ENCODE results near the gene STAB1.
A peak's percentile ranks its signal among the peaks of the same experiment; 100 is the strongest.

STAB1 gene, protein sequence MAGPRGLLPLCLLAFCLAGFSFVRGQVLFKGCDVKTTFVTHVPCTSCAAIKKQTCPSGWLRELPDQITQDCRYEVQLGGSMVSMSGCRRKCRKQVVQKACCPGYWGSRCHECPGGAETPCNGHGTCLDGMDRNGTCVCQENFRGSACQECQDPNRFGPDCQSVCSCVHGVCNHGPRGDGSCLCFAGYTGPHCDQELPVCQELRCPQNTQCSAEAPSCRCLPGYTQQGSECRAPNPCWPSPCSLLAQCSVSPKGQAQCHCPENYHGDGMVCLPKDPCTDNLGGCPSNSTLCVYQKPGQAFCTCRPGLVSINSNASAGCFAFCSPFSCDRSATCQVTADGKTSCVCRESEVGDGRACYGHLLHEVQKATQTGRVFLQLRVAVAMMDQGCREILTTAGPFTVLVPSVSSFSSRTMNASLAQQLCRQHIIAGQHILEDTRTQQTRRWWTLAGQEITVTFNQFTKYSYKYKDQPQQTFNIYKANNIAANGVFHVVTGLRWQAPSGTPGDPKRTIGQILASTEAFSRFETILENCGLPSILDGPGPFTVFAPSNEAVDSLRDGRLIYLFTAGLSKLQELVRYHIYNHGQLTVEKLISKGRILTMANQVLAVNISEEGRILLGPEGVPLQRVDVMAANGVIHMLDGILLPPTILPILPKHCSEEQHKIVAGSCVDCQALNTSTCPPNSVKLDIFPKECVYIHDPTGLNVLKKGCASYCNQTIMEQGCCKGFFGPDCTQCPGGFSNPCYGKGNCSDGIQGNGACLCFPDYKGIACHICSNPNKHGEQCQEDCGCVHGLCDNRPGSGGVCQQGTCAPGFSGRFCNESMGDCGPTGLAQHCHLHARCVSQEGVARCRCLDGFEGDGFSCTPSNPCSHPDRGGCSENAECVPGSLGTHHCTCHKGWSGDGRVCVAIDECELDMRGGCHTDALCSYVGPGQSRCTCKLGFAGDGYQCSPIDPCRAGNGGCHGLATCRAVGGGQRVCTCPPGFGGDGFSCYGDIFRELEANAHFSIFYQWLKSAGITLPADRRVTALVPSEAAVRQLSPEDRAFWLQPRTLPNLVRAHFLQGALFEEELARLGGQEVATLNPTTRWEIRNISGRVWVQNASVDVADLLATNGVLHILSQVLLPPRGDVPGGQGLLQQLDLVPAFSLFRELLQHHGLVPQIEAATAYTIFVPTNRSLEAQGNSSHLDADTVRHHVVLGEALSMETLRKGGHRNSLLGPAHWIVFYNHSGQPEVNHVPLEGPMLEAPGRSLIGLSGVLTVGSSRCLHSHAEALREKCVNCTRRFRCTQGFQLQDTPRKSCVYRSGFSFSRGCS (N-terminal part only)

DNA sequence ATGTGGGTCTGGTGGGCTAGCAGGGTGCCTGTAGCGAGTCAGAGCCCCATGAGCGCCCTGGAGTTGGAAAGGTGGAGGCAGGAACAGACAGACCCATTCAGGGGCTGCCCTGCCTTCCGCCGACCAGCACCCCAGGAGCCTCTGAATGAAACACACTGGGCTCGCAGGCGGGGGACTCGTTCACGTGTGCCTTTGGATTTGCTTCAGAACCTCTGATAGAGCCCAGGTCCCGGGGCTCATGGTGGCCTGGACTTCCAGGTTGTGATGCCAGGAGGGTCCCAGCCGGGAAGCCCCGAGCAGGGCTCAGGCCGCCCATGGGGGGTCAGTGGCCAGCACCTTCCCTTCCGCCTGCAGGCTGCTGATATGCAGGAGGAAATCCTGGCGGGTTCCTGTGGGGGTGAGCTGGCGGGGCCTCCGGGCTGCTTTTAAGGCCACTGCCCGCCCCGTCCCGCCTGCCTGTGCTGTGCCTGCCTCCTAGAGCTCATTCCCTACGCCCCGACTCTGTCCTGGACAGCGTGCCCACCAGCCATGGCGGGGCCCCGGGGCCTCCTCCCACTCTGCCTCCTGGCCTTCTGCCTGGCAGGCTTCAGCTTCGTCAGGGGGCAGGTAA lies at the start of gene STAB1:
Gene STAB1 (plus strand): TSS at position 453 of the 610 bp plus-strand sequence. CDS start 76 bp downstream, at position 529.
- no peak for DNase-seq

DNA sequence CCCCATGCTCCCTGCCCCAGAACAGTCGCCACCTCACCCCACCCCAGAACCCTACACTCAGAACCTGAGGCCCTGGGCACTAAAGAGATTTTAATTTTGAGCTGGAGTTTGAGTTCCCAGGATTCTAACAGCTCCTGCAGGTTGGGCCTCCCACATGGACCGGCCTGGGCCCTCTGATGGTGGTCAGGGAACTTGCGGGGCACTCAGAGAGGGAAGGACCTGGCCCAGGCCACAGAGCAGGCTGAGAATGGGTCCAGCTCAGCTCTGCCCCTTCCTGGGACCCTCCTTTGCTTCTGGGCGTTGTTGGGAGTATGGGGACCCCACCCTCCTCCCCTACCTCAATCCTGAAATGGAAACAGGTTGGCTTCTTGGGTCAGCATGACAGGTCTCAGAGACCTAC lies 49.1 kb upstream of the STAB1 start:
- DNase-seq = no peak

DNA sequence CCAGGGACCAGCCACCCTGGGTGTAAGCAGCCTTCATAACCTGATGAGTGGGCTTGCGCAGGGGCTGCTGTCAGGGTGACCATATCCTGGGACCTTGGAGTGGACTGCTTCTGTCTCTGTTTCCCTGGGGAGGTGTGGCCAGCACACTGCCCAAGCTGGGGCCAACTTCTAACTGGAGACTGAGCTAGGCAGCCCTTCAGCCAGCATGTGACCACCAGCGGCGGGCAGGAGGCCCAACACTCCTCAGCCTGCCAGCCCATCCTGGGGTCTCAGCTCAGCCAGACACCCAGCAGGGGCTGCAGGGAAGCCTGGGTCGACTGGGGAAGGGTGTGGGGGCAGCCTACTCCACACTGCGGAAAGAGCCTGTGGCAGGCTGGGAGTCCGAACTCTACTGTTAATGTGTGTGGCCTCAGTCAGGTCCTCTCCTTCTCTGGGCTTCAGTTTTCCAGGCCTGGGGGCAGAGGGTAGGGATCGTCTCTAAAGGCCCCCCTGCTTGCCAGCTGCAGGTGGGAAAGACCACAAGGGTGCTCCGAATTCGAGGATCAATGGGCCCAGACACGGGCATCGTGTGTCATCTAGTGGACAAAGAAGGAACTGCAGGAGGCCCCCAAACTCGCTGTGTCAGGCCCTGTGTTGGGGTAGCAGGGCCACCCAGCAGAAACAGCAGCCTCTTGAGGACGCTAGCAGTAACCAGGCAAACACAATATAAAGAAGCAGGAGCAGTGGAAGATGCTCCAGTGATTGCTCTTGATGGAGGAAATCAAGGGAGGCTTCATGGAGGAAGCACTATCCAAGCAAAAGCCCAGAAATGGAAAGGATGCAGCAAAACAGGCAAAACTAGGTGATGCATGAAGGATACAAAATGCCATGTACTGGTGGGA lies 48.3 kb upstream of the STAB1 start:
- peak; percentile 56 for DNase-seq

DNA sequence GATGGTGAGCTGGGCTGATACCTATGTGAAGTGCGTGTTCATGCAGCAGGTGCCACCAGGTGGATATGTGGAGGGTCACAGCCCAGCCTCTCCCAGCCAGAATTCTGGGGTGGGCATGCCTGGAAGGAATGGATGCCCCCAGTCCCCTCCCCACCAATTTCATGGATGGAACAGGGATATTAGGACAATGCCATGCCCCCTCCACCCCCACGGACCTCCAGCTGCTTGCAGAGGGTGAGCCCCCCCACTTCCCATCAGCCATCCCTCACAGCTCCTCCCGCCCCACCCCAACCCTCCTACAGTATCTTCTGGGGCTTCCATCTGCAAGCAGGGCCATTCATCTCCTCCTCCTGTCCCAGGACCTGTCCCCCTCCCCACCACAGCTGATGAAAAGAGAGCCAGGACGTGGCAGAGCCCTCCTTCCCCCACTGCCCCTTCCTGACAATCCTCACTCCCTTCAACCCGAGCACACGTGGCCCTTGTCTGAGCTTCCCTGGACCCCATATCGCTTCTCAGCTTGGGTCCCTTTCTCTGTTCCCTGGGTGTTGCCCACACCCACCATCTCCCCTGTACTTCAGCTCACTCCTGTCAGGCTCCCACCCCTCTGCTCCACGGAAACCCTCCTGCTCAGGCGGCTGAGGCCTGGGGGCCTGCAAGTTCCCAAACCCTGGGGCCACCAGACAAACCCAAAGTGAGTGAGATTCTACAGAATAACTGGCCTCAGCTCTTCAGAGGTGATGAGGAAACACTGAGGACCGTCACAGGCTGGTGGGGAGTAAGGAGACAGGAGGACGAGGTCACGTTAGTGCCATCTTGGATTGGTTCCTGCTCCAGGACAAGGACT lies 47.4 kb upstream of the STAB1 start:
- DNase-seq = no peak

DNA sequence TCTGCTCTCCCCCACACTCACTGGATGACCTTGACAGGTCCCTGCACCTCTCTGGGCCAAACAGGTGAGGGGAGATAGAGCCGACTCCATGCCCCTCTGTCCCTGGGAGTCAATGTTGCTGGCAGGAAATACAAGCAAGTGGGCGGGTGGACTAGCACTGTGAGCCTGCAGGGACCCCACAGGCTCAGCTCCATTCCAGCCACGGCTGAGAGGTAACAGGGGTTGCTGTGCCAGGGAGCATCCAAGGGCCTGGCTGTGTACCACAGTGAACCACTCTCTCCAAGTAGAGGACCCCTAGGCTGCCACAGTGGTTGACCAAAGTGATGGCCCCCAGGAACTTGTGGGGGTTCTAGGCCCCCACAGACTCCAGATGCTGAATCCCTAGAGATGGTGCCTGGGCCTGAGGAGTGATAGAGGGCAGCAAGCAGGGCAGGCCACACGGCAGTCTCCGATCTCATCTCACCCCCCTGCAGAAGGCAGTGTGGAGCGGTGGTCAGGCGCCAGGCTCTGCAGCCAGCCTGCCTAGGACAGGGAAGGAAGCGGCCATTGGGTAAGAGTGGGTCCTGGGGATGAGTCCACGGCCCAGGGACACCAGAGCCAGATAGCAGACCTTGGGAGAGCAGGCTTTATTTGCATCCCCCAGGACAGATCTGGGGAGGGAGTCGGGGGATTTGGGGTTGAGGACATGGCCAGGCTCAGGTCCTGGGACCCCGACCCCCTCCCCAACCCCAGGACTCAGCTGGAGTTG lies 44.5 kb upstream of the STAB1 start:
- no peak for DNase-seq

DNA sequence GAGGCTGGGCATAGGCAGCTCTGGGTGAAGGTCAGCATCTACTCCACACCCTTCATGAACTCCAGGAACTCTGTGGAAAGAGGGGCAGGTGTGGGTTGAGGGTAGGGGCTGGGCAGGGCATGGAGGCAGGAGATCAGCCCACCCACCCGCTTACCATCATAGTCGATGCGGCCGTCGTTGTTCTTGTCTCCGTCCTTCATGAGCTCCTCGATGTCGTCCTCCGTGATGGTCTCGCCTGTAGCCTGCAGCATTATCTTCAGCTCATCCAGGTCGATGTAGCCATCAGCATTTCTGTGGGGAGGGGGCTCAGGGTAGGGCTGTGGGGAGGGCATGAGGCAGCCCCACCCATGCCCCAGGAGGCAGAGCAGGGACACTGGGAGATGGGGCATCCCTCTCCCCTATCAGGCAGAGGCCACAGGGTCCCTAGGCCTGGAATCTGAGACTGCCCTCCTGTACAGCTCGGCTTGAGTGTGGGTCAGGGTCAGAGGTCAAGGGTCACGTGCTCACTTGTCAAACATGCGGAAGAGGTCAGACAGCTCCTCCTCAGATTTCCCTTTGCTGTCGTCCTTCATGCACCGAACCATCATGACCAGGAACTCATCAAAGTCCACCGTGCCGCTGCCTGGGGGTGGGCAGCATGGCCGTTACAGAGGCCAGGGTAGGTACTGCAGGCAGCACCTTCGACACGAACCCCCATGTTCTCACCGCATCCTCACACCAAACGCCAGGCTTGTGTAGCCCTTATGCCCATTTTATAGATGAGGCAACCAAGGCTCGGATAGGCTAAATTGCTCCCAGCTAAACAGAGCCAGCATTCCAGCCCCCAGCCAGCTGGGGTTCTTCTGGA lies 43.7 kb upstream of the STAB1 start:
- DNase-seq = no peak

DNA sequence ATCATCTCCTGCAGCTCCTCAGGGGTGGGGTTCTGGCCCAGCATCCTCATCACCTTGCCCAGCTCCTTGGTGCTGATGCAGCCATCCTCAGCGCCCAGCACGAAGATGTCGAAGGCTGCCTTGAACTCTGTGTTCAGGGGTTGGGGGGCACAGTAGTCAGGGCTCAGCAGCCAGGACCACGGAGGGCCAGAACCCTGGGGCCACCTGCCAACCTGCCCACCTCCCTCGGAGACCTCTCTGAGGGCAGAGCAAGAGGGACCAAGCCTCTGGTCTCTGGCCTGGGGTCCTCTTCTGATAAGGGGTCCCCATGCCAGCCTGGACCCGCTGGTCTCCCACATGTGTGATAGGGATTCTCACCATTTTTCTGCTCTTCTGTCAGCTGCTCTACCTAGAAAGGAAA lies 43.0 kb upstream of the STAB1 start:
- DNase-seq = no peak

DNA sequence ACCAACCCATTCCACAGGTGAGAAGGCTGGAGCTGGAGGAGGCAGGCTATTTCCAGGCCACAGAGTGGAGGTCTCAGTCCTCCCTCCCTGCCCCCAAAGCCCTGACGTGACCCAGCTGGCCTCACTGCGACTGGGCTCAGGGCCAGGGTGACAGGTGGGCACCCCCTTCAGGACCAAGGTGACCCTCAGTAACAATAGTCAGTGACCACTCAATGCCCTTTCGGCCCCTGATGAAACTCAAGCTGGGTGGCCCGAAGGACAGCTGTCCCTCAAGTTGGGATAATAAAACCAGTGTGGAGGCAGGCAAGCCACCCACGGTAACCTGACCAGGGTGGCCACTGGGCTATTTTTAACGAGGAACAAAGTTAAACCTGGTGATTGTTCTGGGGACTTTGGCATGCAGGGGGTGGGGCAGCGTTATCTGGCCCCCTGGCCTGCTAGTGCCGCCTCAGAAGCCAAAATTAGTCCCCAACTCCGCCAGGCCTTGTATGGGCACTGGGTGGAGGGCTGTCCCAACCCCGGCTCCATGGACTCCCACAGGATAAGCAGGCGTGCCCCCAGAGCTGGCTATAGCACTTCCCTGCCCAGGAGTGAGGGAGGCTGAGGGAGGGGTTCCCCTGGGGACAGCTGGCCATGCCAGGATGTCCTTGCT lies 42.4 kb upstream of the STAB1 start:
- DNase-seq = no peak

DNA sequence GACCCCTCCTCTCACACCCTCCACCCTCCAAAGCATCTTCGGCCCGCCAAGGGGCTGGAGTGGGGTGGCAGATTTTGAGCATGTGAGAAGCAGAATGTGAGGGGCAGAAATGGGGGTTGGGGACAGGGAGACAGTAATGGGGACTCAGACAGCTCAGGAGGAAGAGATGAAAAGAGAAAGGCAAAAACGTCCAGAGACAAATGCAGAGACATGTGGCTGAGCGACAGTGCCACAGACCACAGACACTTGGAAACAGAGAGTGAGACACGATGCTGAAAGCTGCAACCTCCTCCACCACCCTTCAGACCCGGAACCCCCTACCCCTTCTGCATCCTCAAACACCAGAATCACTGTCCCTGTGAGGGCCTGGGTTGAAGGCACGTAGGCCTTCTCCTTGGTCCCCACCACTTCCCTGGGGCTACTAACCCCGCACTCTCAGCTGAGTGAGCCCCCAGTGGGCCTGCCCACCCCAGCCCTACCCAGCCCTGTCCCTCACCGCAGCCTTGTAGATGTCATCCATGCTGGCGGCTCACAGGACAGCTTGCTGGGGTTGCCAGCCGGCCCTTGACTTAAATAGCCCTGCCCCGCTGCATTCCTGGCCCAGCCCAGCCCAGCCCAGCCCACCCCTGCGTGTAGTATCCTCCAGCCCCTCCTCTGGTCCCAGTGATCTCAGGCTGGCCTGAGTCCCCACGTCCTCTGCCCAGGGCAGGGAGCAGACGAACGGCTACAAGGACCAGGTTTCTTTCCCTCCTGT lies 41.5 kb upstream of the STAB1 start, which contains the start of gene TNNC1:
Gene TNNC1 (minus strand): TSS at position 546 of the 754 bp plus-strand sequence. CDS start 26 bp downstream, at position 520.
- no peak for DNase-seq

DNA sequence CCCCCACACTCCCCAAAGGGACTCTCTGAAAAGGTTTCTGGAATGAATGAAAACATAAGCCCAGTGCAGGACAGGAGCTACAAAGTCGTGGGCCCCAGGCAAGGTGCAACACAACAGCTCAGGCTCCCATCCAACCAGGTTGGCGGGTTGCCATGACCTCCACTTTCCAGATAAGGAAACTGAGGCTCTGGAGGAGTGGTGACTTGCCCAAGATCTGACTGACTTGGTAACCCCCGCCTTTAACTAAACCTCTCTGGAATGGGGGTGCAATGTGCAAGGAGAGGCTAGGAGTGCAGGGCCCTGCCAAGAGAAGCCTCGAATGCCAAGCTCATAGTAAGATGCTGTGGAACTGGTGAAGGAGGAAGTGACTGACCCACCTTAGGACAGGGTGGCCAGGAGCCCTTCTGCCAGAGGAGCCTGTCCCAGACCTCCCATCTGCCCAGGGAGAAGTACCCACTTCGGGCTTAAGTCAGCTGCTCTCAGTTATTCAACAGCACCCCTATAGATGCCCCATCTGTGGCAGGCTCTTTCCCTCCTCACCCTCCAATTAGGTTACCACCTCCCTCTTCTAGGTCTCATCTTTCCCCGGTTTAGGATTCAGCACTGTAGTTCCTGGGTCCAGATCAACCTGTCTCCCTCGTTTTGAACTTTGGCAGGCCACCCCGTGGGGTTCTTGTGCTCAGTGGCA lies 40.7 kb upstream of the STAB1 start:
- DNase-seq = no peak

DNA sequence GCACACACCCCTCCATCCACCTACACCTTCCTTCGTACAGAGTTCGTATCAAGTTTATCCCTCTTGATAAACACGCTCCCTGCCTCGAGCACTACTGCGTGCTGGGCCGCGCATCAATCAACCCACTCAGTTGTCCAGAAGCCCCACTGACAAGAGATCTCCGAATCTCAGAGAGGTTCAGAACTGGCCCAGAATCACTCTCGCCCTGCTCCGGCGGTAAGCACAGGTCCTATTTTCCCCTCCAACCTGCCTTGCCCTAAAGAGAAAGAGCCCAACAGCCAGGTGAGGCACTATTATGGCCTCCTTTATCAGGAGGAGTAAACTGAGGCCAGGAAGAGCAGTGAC lies 40.2 kb upstream of the STAB1 start:
- DNase-seq = no peak

DNA sequence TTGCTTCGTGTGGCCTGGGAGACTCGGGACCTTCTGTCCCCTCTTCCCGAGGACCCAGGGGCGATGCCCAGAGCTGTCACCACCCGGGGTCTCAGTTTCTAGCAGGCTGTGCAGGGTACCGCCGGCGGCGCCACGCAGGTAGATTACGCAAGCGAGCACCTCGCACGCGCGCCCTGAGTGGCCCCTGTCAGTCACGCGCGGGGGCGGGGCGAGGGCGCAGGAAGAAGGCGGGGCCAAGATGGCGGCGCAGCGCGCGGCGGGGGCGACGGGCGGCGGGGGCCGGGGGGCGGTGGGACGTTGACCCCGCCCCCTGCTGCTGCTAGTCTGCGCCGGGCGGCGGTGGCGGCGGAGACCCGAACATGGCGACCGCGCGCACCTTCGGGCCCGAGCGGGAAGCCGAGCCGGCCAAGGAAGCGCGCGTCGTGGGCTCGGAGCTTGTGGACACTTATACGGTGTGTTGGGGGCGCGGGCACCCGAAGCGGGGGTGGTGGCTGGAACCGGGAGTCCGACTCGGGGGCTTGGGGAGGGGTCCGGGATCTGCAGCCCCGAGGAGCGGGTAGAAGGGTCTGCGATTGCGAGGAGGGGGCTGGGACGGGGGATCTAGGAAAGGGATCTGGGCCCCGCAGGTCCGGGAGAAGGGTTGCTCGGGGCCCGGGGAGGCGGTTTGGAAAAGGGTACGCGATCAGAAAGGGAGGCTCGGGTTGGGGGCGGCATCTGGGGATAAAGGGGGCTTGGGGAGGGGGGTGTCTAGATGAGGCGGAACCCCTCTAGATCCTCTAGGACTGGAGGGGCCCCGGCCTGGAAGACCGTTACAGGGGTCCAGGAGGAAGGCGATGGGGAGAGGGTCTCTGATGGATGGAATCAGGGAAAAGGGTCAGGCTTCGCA lies 39.6 kb upstream of the STAB1 start, which contains the start of gene NISCH:
Gene NISCH (plus strand): TSS at position 322 of the 886 bp plus-strand sequence. CDS start 38 bp downstream, at position 360.
- peak; percentile 76 for DNase-seq

DNA sequence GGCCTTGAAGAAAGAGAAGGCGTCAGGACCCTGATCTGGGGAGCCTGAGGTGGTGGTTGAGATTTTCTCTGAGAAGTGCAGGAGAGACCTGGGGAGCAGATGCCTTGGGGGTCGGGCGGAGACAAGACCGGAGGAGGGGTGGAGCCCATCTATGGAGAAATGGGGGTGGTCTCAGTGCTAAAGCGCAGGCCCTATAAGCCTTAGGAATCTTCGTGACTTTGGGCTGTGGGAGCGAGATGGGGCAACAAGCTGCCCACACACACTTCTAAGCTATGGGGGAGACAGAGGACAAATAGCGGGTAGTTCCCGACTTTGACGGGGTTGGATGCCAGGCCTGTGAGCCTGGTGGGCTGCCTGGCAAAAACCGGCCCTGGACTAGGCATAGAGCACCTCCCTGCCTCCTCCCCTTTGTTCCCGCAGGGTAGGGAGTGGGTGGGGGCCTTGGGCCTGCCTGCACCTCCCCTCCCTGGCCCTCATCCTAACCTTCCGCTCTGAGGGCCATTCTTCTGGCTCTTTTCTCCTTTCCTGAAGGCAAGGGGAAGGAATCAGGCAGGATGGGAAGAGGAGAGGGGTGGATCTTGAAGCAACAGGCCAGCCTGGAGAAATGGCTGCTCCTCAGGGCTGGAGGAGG lies 38.9 kb upstream of the STAB1 start:
- DNase-seq = no peak

DNA sequence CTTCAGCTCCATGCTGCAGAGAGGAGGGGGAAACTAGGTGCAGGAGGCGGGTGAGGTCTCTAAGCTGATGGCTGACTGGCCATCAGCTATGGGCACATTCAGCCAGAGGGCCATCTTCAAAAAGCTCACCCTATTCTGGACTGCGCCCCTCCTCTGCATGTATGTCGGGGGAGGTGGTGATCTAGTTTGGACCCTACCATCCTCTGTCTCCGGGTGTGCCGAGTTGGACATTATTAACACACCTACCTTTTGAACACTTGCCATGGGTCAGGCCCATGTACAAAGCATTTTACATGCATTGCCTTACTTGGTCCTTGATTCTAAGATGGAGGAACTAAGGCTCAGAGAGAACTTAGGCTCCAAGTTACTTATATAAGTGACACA lies 38.3 kb upstream of the STAB1 start:
- no peak for DNase-seq

Measured in HCEC 1CT (cell line).